ENCODE data around the gene C5orf34.

The C5orf34 gene

DNA sequence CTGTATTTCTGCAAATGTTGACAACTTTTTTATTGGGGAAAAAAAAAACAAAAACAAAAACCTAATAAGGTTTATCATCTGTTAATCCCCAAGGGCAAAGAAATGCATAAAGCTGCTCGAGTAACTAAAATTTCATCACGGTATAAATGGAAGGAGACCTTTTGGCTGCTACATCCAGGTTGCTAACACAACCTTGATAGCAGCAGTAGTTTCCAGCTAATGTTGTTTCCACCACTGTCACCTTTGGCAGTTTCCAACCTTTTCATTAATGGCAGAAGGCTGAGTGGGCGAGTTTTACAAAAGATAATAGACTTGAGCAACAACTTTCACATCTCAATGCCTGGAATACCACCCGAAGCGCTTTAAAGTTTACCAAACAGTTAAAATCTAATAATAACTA, 33.4 kb upstream of the C5orf34 start:
- H3K36me3 ChIP-seq, result peaks cover 26 to 78% (median 43%) of the 10 kb centered on the region in 3 donors
- no peak overlapping the region for H3K27ac ChIP-seq
- H3K27me3 ChIP-seq, result no peaks in the 10 kb centered on the region
- TF ChIP-seq CTCF (IDR thresholded peaks at IDR 0.05), result no peak
- no peak for DNase-seq
- H3K4me3 ChIP-seq, result no peak overlapping the region
- H3K9me3 ChIP-seq, result no peaks in the 10 kb centered on the region
- intact Hi-C loops (cut with DNase I; ENCODE audit: low total_unique reads), result loop anchor here (5.0 kb wide), 1 partner anchor 521 kb away; no protein-coding TSS in a partner anchor
- peaks cover 0 to 32% (median 8%) of the 10 kb centered on the region in 4 donors for H3K4me1 ChIP-seq

- no peak overlapping the region for H3K27ac ChIP-seq
- H3K9me3 ChIP-seq, result no peaks in the 10 kb centered on the region
- H3K4me3 ChIP-seq, result no peak overlapping the region
- H3K27me3 ChIP-seq, result no peaks in the 10 kb centered on the region
- intact Hi-C loops (cut with DNase I; ENCODE audit: low total_unique reads), result loop anchor here (5.0 kb wide), 1 partner anchor 520 kb away; no protein-coding TSS in a partner anchor
- peaks cover 31 to 86% (median 47%) of the 10 kb centered on the region in 3 donors for H3K36me3 ChIP-seq
- TF ChIP-seq CTCF (IDR thresholded peaks at IDR 0.05), result no peak
- peaks cover 0 to 24% (median 3%) of the 10 kb centered on the region in 4 donors for H3K4me1 ChIP-seq
- DNase-seq, result no peak
Observed at GRCh38 chr5:43547532-43547931, 32.6 kb upstream of the C5orf34 start.

DNA sequence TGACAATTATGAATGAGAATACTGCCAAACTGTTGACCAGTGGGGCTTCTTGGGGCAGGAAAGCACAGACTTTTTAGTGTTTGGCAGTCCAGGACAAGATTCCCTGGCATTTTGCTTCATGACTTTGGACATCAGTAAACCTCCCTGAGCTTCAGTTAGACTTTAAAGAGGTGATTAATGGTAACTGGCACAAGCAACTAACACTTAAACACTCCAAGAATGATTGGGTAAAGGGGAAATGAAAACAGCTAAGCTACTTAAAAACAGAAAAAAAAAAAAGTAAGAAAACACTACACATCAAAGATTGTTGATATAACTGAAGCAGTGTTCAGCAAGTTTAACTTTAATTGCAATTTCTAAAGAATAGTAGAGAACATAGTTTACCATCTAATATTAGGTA, 28.5 kb upstream of the C5orf34 start:
- Histone ChIP-seq H3K36me3 (peaks cover 38 to 76% (median 68%) of the 10 kb centered on the region in 3 donors), H3K9me3 (no peaks in the 10 kb centered on the region), H3K27me3 (no peaks in the 10 kb centered on the region), H3K27ac (no peak overlapping the region), H3K4me1 (no peaks in the 10 kb centered on the region), H3K4me3 (no peak overlapping the region)
- intact Hi-C loops (cut with DNase I; ENCODE audit: low total_unique reads), result no loop called here
- TF ChIP-seq CTCF (IDR thresholded peaks at IDR 0.05), result no peak
- no peak for DNase-seq

DNA sequence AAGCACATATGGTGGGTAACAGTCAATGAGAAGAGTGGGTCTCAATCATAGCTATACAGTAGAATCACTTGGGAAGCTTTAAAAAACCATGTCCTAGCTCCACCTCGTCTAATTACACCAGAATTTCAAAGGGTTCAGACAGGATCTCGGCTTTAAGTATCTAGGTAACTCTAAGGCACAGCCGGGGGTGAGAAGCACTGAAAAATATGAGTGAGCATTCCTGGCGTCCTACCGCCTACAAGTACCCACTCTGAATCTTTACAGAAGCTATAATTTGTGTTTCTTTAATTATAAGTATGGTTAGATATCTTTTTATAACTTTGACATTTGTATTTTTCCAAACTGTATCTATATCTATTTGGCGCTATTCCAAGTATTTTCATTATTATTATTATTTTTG, 25.8 kb upstream of the C5orf34 start:
- Histone ChIP-seq H3K4me3 (no peak overlapping the region), H3K36me3 (peaks cover 34 to 82% (median 68%) of the 10 kb centered on the region in 3 donors), H3K27me3 (no peaks in the 10 kb centered on the region), H3K4me1 (no peaks in the 10 kb centered on the region), H3K27ac (no peak overlapping the region), H3K9me3 (no peaks in the 10 kb centered on the region)
- no peak for TF ChIP-seq CTCF (IDR thresholded peaks at IDR 0.05)
- intact Hi-C loops (cut with DNase I; ENCODE audit: low total_unique reads), result no loop called here
- no peak for DNase-seq

DNA sequence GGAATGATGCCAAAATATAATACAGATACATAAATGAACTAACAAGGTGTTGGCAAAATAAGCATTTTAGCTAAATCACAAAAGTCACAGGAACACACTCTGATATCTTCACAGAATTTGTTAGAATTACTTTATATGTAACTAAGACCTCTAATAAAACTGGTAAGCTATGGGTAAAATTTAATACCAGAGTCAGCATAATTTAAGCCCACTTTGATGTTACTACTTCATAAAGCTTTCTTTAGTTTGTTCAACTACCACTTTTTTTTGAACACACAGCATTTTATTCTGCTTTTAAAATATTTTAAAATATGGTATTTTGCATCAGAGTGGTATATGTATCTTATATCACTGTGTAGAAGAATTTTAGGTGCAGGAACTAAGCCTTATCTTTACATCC, 22.0 kb upstream of the C5orf34 start:
- DNase-seq, result no peak
- Histone ChIP-seq H3K4me3 (no peak overlapping the region), H3K27ac (no peak overlapping the region), H3K4me1 (no peaks in the 10 kb centered on the region), H3K36me3 (peaks cover 52 to 83% (median 75%) of the 10 kb centered on the region in 3 donors), H3K27me3 (no peaks in the 10 kb centered on the region), H3K9me3 (no peaks in the 10 kb centered on the region)
- intact Hi-C loops (cut with DNase I; ENCODE audit: low total_unique reads), result no loop called here
- TF ChIP-seq CTCF (IDR thresholded peaks at IDR 0.05), result no peak

GRCh38 chr5:43533646-43534045, 18.7 kb upstream of the C5orf34 start:
- TF ChIP-seq CTCF (IDR thresholded peaks at IDR 0.05), result no peak
- peaks cover 75 to 94% (median 78%) of the 10 kb centered on the region in 3 donors for H3K36me3 ChIP-seq
- H3K27ac ChIP-seq, result no peak overlapping the region
- H3K4me1 ChIP-seq, result no peaks in the 10 kb centered on the region
- intact Hi-C loops (cut with DNase I; ENCODE audit: low total_unique reads), result no loop called here
- no peak overlapping the region for H3K4me3 ChIP-seq
- no peaks in the 10 kb centered on the region for H3K27me3 ChIP-seq
- no peak for DNase-seq
- no peaks in the 10 kb centered on the region for H3K9me3 ChIP-seq
